DMS114 treated with DMSO at 0.1 percent for 48 hours (cell line): ENCODE results near the gene CCDC12.

ENCODE experiments used
- DNase-seq: peaks from one replicate; lab custom pipeline; 2025; ENCODE audit not compliant: unreplicated experiment; lab: John Stamatoyannopoulos, UW

Gene CCDC12

DNA sequence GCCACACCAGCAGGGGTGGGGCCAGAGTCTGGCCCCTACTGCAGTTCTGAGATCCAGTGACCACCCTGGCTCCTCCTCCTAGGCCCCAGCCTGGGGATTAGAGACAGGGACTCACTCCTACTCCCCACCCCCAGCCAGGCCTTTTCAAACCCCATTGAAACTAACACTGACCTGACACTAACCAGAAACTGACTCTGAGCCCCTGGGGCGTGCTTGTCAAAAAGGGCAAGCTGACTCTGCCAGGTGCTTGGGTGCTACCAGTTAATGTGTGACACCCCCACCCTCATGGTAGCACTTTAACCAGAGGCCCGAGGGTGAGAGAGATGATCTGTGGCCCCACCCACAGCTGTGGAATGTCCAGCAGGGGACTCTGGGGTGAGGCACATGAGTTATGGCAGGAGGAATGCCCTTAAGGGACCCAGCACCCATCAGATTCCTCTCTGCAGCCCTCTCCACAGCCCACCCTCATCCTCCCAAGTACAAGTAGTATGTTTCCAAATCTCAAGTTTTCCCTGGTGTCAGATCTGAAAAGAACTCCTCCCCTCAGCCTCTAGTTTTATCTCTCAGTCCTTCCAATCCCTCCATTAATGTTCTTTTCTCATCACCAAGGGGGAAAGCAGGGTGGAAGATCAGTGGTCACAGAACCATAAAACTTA lies 97.6 kb downstream of the CCDC12 start:
- DNase-seq: no peak

DNA sequence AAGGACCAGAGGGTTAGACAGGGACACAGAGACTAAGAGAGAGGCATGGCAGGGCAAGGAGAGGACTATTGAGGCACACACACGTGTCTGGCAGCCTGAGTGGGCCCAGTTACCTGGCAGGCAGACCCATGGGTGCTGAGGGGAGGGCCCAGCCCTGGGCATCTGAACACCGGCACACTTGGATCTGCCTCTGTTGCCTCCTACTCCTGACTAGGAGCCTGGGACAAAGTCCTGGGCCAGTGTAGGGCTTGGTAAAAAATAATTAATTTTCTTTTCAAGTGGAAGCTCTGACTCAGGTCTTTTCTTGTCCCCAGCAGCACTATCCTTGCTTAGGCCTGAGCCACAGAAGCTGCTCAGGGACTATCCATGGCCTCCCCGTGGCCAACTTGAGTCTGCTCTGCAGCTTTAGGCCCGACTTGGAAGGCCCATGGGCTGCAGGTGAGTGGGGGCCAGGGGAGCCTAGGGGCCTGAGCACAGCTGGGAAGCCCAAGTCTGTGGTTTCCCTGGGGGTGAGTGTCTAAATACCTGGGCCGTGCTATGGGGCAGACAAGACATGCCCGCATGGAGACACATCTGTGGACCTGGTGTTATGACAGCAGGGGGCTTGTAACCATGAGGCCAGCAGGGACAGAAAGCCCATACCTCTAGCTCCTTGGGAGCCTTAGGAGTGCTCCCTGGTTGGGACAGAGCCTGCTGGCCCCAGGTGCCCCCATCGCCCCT lies 99.0 kb downstream of the CCDC12 start, which contains the start of gene PTH1R:
Gene PTH1R, plus strand, starts transcription at position 316 of the 720 bp plus-strand sequence. CDS start 5,839 bp downstream, outside the sequence.
- no peak for DNase-seq

DNA sequence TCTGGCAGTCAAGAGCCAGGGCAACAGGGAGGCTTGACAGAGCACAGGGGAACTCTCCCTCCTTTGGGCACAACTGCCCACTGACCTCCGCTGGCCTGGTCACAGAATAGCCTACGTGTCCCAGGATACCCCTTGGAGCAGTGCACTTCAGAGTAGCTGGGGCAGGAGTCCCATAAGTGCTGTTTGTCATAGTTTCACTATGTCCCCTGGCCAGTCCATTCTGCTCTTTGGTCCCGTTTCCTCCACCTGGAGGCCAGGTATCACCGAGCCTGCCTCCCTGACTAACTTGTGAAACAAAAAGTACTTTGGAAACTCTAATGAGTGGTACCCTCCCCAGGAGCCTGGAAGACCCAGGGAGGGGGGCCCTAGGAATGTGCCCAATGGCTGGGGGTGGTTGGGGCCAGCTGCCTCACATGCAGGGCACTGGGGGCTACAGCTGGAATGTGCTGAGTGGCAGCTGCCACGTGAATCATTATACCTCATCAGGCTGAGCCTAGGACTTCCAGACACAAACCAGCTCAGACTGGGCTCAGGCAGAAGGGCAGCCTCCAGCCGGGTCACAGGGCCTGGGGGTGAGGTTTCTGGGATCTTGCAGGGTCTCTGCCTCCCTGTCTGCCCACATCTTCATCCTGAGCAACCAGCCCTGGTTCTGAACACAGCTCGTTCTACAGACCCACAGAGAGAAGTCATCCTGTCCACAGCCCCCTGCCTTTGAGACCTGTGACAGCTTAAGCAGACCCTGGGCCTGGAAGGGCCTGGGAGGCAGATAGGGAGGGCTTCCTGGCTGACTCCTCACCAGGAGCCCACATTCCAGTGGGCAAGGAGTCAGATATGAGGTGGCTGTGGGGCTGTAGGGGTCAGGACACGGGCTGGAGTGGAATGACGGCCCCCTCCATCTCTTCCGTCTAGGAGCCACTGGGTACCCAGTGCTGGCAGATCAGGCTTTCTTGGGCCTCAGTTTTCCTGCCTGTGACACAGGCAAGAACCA lies 99.9 kb downstream of the CCDC12 start:
- no peak for DNase-seq

DNA sequence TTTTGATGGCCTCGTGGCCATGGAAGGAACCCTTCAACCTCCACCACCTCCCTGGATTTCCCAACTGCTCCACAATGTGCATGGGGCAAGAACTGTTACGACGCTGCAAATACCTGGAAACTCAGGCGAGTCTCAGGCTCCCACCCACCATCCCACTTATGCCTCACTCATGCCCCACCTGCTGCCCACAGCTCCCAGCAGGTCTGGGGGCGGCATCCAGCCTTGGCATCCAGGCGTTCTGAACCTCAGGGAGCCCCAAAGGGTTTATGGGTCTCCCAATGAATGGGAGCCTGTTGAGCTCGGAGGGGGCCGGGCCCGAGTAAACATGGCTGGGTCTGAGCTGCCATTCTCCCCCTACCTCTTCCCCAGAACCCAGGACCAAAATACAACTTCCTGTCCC lies 101.0 kb downstream of the CCDC12 start:
- DNase-seq: no peak

DNA sequence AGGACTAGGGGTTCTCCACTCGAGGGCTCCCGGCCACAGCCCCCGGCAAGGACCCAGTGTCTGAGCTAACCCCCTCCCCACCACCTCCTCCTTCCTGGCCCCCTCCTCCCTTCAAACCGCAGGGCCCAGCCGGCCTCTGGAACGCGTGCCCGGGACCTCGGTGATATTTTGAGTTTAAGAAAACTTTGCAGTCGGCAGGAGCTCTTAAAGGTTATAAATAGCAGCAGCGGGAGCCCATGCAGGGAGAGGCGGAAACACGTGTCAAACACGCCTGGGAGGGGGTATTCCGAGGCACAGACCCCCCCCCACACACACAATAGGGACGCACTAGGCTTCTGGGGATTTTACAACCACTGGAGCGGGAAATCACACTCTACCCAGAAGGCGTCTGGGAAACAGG lies 102.1 kb downstream of the CCDC12 start:
- DNase-seq: no peak

DNA sequence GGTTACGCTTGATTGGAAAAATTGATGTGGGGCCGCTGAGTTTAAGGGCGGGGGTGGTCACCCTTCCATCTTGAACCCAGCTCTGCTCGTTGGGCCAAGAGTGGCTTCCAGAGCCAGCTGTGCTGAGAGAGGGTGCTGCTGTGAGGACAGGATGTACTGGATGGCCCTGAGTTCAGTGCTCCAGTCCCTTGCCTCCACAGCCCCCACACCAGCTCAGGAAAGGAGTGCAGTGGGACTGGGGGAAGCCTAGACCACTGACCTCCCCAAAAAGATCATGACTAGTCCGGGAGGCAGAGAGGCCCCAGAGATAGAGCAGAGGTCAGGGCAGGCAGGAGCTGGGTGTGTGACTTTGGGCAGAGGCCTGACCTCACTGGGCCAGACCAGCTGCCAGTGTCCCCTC lies 103.0 kb downstream of the CCDC12 start:
- DNase-seq: no peak
